Spleen (tissue), 11 donors: ENCODE results near the gene SCNM1. TPM values are rescaled to one million over a fixed set of nuclear protein-coding genes. Genes with fewer than 3 reads are reported as not detected.

Source experiments
- DNase-seq: peaks from one replicate; pipeline ENCODE4 v3.0.0-alpha.2; 2020
- H3K27ac ChIP-seq, 8 donors: fragments of 200-600 bp; sonication (generic) in 7 of 8; 1 replicate in 4 of 8; 2 replicates in 4 of 8; pipeline versions ENCODE4 v1.5.0 to v1.8.0; 2016 to 2021; ENCODE audit warnings: inconsistent platforms in 4 of 8, mild to moderate bottlenecking in 4 of 8, moderate library complexity in 1 of 8
- H3K27me3 ChIP-seq, 7 donors: fragments of 200-600 bp; sonication (generic) in 6 of 7; replicated peaks in 1 of 7; 1 replicate in 4 of 7; 2 replicates in 3 of 7; pipeline versions ENCODE4 v1.5.0 to v1.8.0; 2016 to 2021; ENCODE audit warnings: inconsistent platforms in 3 of 7, mild to moderate bottlenecking in 1 of 7
- H3K36me3 ChIP-seq, 6 donors: fragments of 200-600 bp; sonication (generic) in 5 of 6; 1 replicate in 4 of 6; 2 replicates in 2 of 6; pipeline versions ENCODE4 v1.5.0 to v1.8.0; 2016 to 2021; ENCODE audit warnings: inconsistent platforms in 2 of 6
- H3K4me1 ChIP-seq, 6 donors: fragments of 200-600 bp; sonication (generic) in 5 of 6; 1 replicate in 3 of 6; 2 replicates in 3 of 6; pipeline versions ENCODE4 v1.5.0 to v1.8.0; 2016 to 2021; ENCODE audit warnings: inconsistent platforms in 3 of 6
- H3K4me3 ChIP-seq, 8 donors: fragments of 200-600 bp; sonication (generic) in 7 of 8; 1 replicate in 4 of 8; 2 replicates in 4 of 8; pipeline versions ENCODE4 v1.5.0 to v1.8.0; 2016 to 2021; ENCODE audit warnings: inconsistent platforms in 4 of 8, mild to moderate bottlenecking in 4 of 8, moderate library complexity in 2 of 8
- H3K9me3 ChIP-seq, 8 donors: fragments of 200-600 bp; sonication (generic) in 7 of 8; 1 replicate in 4 of 8; 2 replicates in 4 of 8; pipeline versions ENCODE4 v1.5.0 to v1.8.0; 2016 to 2021; ENCODE audit warnings: inconsistent platforms in 4 of 8
- POLR2A ChIP-seq, 3 donors: fragments of 450-650 bp; IDR thresholded peaks; one replicate each; pipeline ENCODE4 v1.5.1; 2017; ENCODE audit warnings: antibody characterized with exemption in 3 of 3, mild to moderate bottlenecking in 1 of 3
- POLR2AphosphoS5 ChIP-seq, 3 donors: sonication (generic); formaldehyde crosslinking; IDR thresholded peaks; one replicate each; pipeline ENCODE4 v1.5.1; 2017; ENCODE audit warnings: antibody characterized with exemption in 3 of 3
- WGBS, 5 donors: extraction: QIAGEN DNeasy Blood & Tissue Kit in 3 of 5; methylation state at CpG; one replicate each; pipeline versions ENCODE4 v1.1.5 to v1.1.7; 2013 to 2018; 5-methylcytosine and 5-hydroxymethylcytosine counted together
- intact Hi-C: fragments of 100-400 bp; cut with DNase I; formaldehyde crosslinking; loops from one replicate; pipeline ENCODE4 v1.15.0; 2023; ENCODE audit warnings: low total_unique reads
- polyA plus RNA-seq, 3 donors: library from polyadenylated mRNA; stranded (reverse); fragments of 200-250 nt; gene quantifications; one replicate each; pipeline ENCODE4 v1.2.1, GENCODE V29; 2013
- total RNA-seq, 7 donors: library from RNA; depleted of rRNA in 3 of 7; stranded (reverse); fragments of >200 nt in 3 of 7; fragmentation: NEBNext Ultra II Directional in 4 of 7; extraction: Animal tissue kit (Norgen Biotek cat#: 25700) in 4 of 7; gene quantifications; one replicate each; pipeline versions ENCODE4 v1.1.0 to v1.2.1, GENCODE V29; 2016 to 2021
- TF ChIP-seq, protein P1 (sequence below), 11 experiments: fragments of 200-600 bp in 7 of 11; fragments of 450-650 bp in 4 of 11; sonication (generic) in 4 of 11; IDR thresholded peaks in 8 of 11; conservative IDR thresholded peaks in 3 of 11; 1 replicate in 7 of 11; 2 replicates in 4 of 11; pipeline versions ENCODE4 v1.4.0 to v1.8.0; 2016 to 2021; ENCODE audit warnings: antibody characterized with exemption in 11 of 11, inconsistent platforms in 4 of 11, mild to moderate bottlenecking in 1 of 11
- donor health status: healthy with polysubstance abuse.
- donor health status: DM: no; HTN: no; CAD: no; lungs with moderate emphysema.
- donor health status: DM: no; HTN: no; CAD: no.
- donor health status: Bipolar disorder and iron deficiency.
- donor health status: healthy.
- donor health status: DM: no; HTN: no; CAD: no.
- donor health status: DM: yes; HTN: yes; CAD: no.

The SCNM1 gene
- total and polyA plus RNA-seq, 10 donors = 36.2 to 96.2 (median 49.8) TPM

DNA sequence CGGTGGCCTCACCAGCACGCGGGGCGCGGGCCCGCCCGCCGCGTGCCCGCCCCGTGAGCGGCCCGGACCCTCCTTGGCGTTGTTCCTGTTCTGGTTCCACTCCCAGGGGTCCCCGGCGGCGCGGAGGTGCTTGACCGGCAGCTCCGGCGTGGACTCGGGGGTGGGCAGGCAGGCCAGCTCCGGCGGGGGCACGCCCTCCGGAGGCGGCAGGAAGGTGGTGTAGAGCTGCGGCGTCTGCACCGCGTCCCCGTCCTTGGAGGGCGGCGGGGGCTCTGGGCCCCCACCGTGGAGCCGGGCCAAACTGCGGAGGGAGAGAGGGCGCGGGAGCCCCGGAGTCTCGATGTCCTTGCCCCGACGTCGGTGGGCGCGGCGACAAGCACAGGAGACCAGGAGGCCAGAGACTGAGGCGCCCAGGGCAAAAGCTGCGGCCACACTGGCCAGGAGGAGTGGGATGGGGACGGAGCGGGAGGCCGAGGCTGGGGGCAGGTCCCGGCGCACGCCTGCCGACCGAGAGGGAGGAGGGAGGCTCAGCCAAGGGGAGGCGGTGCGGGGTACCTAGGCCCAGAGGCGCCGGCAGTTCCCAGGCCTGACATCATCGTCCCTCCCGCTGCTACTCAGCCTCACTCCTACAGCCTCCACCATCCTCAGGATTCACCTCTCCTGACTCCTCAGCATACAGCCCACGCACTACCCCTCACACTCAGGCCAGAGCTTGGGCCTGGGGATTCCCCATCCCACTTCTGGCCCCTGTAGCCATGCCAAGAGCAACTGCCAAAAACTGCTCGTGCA is 32.7 kb upstream of the SCNM1 start:
- intact Hi-C loops = no loop called here
- Histone ChIP-seq H3K36me3 (no peaks in the 10 kb centered on the region), H3K4me3 (no peak overlapping the region), H3K27me3 (no peaks in the 10 kb centered on the region), H3K27ac (no peak overlapping the region), H3K4me1 (peaks cover 0 to 23% (median 15%) of the 10 kb centered on the region in 6 donors), H3K9me3 (no peaks in the 10 kb centered on the region)
- 78 to 84% (median 79%) methylated on average over 29 to 65 of the region's 65 CpGs for WGBS, 5 donors
- no peak for DNase-seq
- no peak for TF ChIP-seq POLR2A (IDR thresholded peaks at IDR 0.05)

DNA sequence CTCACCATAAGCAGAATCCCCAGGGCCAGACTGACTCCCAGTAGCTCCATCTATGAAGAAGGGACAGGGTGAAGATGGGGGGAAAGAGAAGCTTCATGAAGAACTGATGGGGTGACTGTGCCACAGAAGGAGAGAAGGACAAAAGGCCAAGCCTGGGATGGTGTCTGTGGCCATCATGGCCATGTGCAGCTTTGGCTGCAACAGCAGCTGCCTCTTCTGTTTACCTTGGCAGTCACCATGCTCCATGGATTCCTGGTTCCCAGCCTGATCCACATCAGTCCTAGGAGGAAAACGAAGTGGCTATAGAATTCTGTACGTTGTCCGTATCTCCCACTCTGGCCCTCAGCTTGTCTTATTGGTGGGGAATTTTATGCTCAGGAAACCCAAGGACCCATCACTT is 31.5 kb upstream of the SCNM1 start:
- intact Hi-C loops = no loop called here
- Histone ChIP-seq H3K27ac (no peak overlapping the region), H3K27me3 (no peaks in the 10 kb centered on the region), H3K4me3 (no peak overlapping the region), H3K9me3 (no peaks in the 10 kb centered on the region), H3K36me3 (no peaks in the 10 kb centered on the region), H3K4me1 (peaks cover 0 to 23% (median 15%) of the 10 kb centered on the region in 6 donors)
- DNase-seq = no peak
- TF ChIP-seq POLR2A (IDR thresholded peaks at IDR 0.05) (no peak), POLR2AphosphoS5 (IDR thresholded peaks at IDR 0.05) (no peak)
- TF ChIP-seq, protein P1, sequence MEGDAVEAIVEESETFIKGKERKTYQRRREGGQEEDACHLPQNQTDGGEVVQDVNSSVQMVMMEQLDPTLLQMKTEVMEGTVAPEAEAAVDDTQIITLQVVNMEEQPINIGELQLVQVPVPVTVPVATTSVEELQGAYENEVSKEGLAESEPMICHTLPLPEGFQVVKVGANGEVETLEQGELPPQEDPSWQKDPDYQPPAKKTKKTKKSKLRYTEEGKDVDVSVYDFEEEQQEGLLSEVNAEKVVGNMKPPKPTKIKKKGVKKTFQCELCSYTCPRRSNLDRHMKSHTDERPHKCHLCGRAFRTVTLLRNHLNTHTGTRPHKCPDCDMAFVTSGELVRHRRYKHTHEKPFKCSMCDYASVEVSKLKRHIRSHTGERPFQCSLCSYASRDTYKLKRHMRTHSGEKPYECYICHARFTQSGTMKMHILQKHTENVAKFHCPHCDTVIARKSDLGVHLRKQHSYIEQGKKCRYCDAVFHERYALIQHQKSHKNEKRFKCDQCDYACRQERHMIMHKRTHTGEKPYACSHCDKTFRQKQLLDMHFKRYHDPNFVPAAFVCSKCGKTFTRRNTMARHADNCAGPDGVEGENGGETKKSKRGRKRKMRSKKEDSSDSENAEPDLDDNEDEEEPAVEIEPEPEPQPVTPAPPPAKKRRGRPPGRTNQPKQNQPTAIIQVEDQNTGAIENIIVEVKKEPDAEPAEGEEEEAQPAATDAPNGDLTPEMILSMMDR (IDR thresholded peaks at IDR 0.05 in 8 of 11, conservative IDR thresholded peaks at IDR 0.05 in 3 of 11) = no peak
- WGBS, 5 donors = 91 to 100% (median 95%) methylated on average over 3 of the region's 3 CpGs

DNA sequence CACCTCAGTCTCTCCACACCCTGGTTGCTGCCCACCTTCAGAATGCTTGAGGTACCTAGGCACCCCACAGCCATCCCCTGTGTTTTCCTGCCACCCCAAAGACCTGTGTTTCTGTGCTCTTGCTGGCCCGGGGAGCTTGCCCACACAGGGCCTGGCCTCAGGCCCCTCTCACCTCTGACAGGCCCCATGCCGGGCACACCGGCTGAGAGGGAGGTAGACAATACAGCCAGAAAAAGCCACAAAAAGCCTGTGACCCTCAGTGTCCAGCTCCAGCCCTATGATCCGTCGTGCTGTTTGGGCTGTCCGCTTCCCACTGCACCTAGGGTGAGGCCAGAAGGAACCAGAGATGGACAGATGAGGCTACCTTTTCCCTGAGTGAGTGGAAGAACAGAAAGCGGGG is 31.0 kb upstream of the SCNM1 start:
- DNase-seq = no peak
- Histone ChIP-seq H3K36me3 (no peaks in the 10 kb centered on the region), H3K4me3 (no peak overlapping the region), H3K27me3 (no peaks in the 10 kb centered on the region), H3K27ac (no peak overlapping the region), H3K4me1 (peaks cover 0 to 23% (median 15%) of the 10 kb centered on the region in 6 donors), H3K9me3 (no peaks in the 10 kb centered on the region)
- 94 to 99% (median 96%) methylated on average over 7 of the region's 7 CpGs for WGBS, 5 donors
- TF ChIP-seq, protein P1 (IDR thresholded peaks at IDR 0.05 in 8 of 11, conservative IDR thresholded peaks at IDR 0.05 in 3 of 11) = no peak
- TF ChIP-seq POLR2A (IDR thresholded peaks at IDR 0.05) (no peak), POLR2AphosphoS5 (IDR thresholded peaks at IDR 0.05) (no peak)
- intact Hi-C loops = no loop called here

DNA sequence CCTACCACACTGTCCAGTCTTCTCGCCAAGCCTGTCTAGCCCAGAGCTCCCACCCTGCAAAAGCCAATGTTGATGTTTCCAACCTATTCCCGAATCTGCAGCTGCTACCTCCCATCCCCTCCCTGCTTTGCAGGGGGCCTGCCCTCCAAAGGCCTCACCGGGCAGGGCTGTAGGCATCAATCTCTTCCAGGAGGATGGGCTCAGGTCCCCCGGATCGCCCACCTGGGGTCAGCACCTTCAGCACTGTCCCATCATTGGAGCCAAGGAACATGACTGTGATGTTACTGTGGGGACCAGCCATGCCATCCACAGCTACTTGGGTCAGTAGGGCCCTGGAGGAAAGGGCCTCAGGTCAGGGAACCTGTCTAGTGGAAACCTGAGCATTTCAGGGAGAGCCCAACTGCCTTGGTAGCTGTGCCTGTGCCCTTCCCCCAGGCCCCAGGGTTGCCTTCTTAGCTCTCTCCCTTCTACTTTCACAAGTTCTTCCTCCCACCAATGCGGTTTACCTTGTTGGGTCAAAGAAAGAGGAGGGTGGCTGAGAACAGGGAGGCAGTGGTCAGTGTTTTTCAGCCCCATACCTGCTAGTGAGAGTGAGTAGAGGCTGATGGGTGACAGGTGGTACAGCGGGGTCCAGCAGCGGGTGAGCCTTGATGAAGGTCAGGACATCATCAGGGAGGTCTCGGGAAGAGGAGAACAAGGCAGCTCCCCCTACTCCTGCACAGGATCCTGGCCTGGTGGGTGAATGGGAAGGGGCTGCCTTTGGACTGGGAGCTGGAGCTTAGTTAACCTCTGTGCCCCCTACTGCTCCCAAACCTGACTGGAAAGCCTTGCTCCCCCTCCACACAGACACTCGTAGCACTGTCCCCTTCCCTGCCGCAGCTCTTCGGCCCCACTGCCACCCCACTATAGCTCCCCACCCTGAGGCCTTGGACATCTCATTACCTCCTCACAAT is 30.2 kb upstream of the SCNM1 start:
- 87 to 97% (median 91%) methylated on average over 11 to 12 of the region's 12 CpGs for WGBS, 5 donors
- no peak overlapping the region for H3K4me3 ChIP-seq
- no peaks in the 10 kb centered on the region for H3K36me3 ChIP-seq
- intact Hi-C loops = no loop called here
- peaks cover 0 to 19% (median 12%) of the 10 kb centered on the region in 6 donors for H3K4me1 ChIP-seq
- TF ChIP-seq POLR2AphosphoS5 (IDR thresholded peaks at IDR 0.05) (no peak), POLR2A (IDR thresholded peaks at IDR 0.05) (no peak)
- TF ChIP-seq, protein P1 (IDR thresholded peaks at IDR 0.05 in 8 of 11, conservative IDR thresholded peaks at IDR 0.05 in 3 of 11) = no peak
- no peaks in the 10 kb centered on the region for H3K9me3 ChIP-seq
- no peak for DNase-seq
- H3K27ac ChIP-seq = no peak overlapping the region
- H3K27me3 ChIP-seq = no peaks in the 10 kb centered on the region
